ENCODE measurements around the gene NOL6. TPM values are rescaled to one million over a fixed set of nuclear protein-coding genes. Genes with fewer than 3 reads are reported as not detected.

The NOL6 gene
- total and polyA plus RNA-seq, 8 donors, result 23.3 to 48.3 (median 27.8) TPM

- Histone ChIP-seq H3K9me3 (no peaks in the 10 kb centered on the region), H3K4me3 (peak within 1 kb of the TSS; percentile 45 to 46), H3K27me3 (peaks cover 0 to 18% of the 10 kb centered on the region in 2 donors), H3K27ac (peak within 1 kb of the TSS; percentile 73 to 81), H3K4me1 (peaks cover 10 to 28% of the 10 kb centered on the region in 2 donors), H3K36me3 (peaks cover 0 to 11% of the 10 kb centered on the region in 2 donors)
- intact Hi-C loops (cut with DNase I), result no loop called here
- peak; percentile 85 for ATAC-seq
- DNase-seq, result peak in 3 of 4 donors; percentile 68 to 92 (median 77)
- peak; percentile 13 to 15 for TF ChIP-seq CTCF (IDR thresholded peaks at IDR 0.05)
Measured at GRCh38 chr9:33446946-33447798, 26.6 kb downstream of the NOL6 start, which contains the start of gene AQP3. TSS of gene AQP3 (minus strand) at chr9:33447593. CDS start at chr9:33447530, 63 bp downstream.

- peaks cover 10 to 28% of the 10 kb centered on the region in 2 donors for H3K4me1 ChIP-seq
- no peak for TF ChIP-seq CTCF (IDR thresholded peaks at IDR 0.05)
- peaks cover 0 to 11% of the 10 kb centered on the region in 2 donors for H3K36me3 ChIP-seq
- peak in 1 of 4 donors; percentile 38 for DNase-seq
- H3K9me3 ChIP-seq, result no peaks in the 10 kb centered on the region
- intact Hi-C loops (cut with DNase I), result no loop called here
- peak overlapping the region; percentile 73 to 81 for H3K27ac ChIP-seq
- ATAC-seq, result peak; percentile 45
- peaks cover 0 to 18% of the 10 kb centered on the region in 2 donors for H3K27me3 ChIP-seq
- H3K4me3 ChIP-seq, result peak overlapping the region; percentile 45 to 46
Measured at GRCh38 chr9:33446240-33446945, 27.3 kb downstream of the NOL6 start.

GRCh38 chr9:33445389-33446239 is 28.1 kb downstream of the NOL6 start:
- H3K36me3 ChIP-seq, result peaks cover 0 to 11% of the 10 kb centered on the region in 2 donors
- peaks cover 0 to 18% of the 10 kb centered on the region in 2 donors for H3K27me3 ChIP-seq
- TF ChIP-seq CTCF (IDR thresholded peaks at IDR 0.05), result no peak
- intact Hi-C loops (cut with DNase I), result no loop called here
- peak overlapping the region; percentile 45 to 46 for H3K4me3 ChIP-seq
- peak in 3 of 4 donors; percentile 74 to 84 (median 80) for DNase-seq
- H3K27ac ChIP-seq, result peak overlapping the region; percentile 73 to 81
- H3K4me1 ChIP-seq, result peaks cover 10 to 28% of the 10 kb centered on the region in 2 donors
- no peaks in the 10 kb centered on the region for H3K9me3 ChIP-seq
- ATAC-seq, result peak; percentile 54

- Histone ChIP-seq H3K4me1 (peaks cover 10 to 32% of the 10 kb centered on the region in 2 donors), H3K27me3 (peaks cover 0 to 18% of the 10 kb centered on the region in 2 donors), H3K4me3 (peak overlapping the region in 1 of 2 donors; percentile 46), H3K9me3 (no peaks in the 10 kb centered on the region), H3K36me3 (peaks cover 0 to 16% of the 10 kb centered on the region in 2 donors), H3K27ac (no peak overlapping the region)
- intact Hi-C loops (cut with DNase I), result no loop called here
- ATAC-seq (no peak), DNase-seq (no peak)
- TF ChIP-seq CTCF (IDR thresholded peaks at IDR 0.05), result no peak
Measured at GRCh38 chr9:33443464-33444154, 30.1 kb downstream of the NOL6 start.

Data from left lung (tissue), 10 donors.